CD8-positive, alpha-beta memory T cell (primary cell): Measurements from ENCODE around the gene LYPD6. TPM values are rescaled to one million over a fixed set of nuclear protein-coding genes. Genes with fewer than 3 reads are reported as not detected.

ENCODE experiments used
- CTCF ChIA-PET: fragments of 350-600 bp; sonication (Branson Sonifier 250); formaldehyde crosslinking; loops from one replicate; lab custom pipeline; 2021; ENCODE audit warnings: antibody characterized with exemption; lab: Charles Lee
- POLR2A ChIA-PET: fragments of 350-600 bp; sonication (Branson Sonifier 250); formaldehyde crosslinking; loops from one replicate; lab custom pipeline; 2021; ENCODE audit warnings: antibody characterized with exemption; lab: Charles Lee
- DNase-seq, 5 donors: peaks; one replicate each; pipeline versions ENCODE4 v3.0.0 to v3.0.0-alpha.2; 2020 to 2022; ENCODE audit warnings: mixed read lengths in 1 of 5
- H3K27ac ChIP-seq: one replicate; pipeline ENCODE4 v1.7.0; 2013; ENCODE audit warnings: low read depth, mild to moderate bottlenecking, low read length, moderate library complexity
- H3K27me3 ChIP-seq: 2 replicates; pipeline ENCODE4 v1.7.0; 2013; ENCODE audit warnings: low read length, mild to moderate bottlenecking; ENCODE audit not compliant: insufficient read depth, poor library complexity, severe bottlenecking
- H3K36me3 ChIP-seq: 2 replicates; pipeline ENCODE4 v1.7.0; 2013; ENCODE audit warnings: mild to moderate bottlenecking, low read length, moderate library complexity; ENCODE audit not compliant: insufficient read depth
- H3K4me1 ChIP-seq: 2 replicates; pipeline ENCODE4 v1.7.0; 2013; ENCODE audit warnings: mild to moderate bottlenecking, low read length, moderate library complexity; ENCODE audit not compliant: insufficient read depth
- H3K4me3 ChIP-seq: 2 replicates; pipeline ENCODE4 v1.7.0; 2013; ENCODE audit warnings: mild to moderate bottlenecking, low read length
- H3K9me3 ChIP-seq: 2 replicates; pipeline ENCODE4 v1.7.0; 2013; ENCODE audit warnings: mild to moderate bottlenecking, low read length
- H3K27ac Mint-ChIP-seq, 8 donors: one replicate each; pipeline ENCODE4 v1.8.0; 2020 to 2021; ENCODE audit warnings: mixed read lengths in 8 of 8, mild to moderate bottlenecking in 6 of 8, inconsistent platforms in 3 of 8, moderate library complexity in 3 of 8
- H3K27me3 Mint-ChIP-seq, 2 donors: one replicate each; pipeline ENCODE4 v1.8.0; 2020 to 2021; ENCODE audit warnings: mixed read lengths in 2 of 2, mild to moderate bottlenecking in 1 of 2, moderate library complexity in 1 of 2
- H3K36me3 Mint-ChIP-seq, 3 donors: one replicate each; pipeline ENCODE4 v1.8.0; 2020 to 2021; ENCODE audit warnings: mixed read lengths in 3 of 3, inconsistent platforms in 1 of 3, mild to moderate bottlenecking in 1 of 3
- H3K4me1 Mint-ChIP-seq, 3 donors: one replicate each; pipeline ENCODE4 v1.8.0; 2020 to 2021; ENCODE audit warnings: mixed read lengths in 3 of 3, inconsistent platforms in 1 of 3, mild to moderate bottlenecking in 1 of 3
- H3K4me3 Mint-ChIP-seq, 7 donors: one replicate each; pipeline ENCODE4 v1.8.0; 2020 to 2021; ENCODE audit warnings: mixed read lengths in 7 of 7, mild to moderate bottlenecking in 6 of 7, moderate library complexity in 4 of 7, inconsistent platforms in 2 of 7
- H3K9me3 Mint-ChIP-seq, 5 donors: one replicate each; pipeline ENCODE4 v1.8.0; 2020 to 2022; ENCODE audit warnings: mixed read lengths in 5 of 5, mild to moderate bottlenecking in 3 of 5, moderate library complexity in 2 of 5, inconsistent platforms in 1 of 5
- polyA plus RNA-seq: library from polyadenylated mRNA; unstranded; fragments of 300-500 nt; fragmentation: Illumina TruSeq; gene quantifications from one replicate; pipeline ENCODE4 v1.2.3, GENCODE V29; 2021
- total RNA-seq, 2 experiments: library from RNA; stranded (reverse); gene quantifications; one replicate each; pipeline ENCODE4 v1.2.3, GENCODE V29; 2021

The LYPD6 gene
- total and polyA plus RNA-seq, 3 experiments from 2014 or later = not detected

- Histone ChIP-seq H3K4me3 (no peak overlapping the region), H3K27me3 (no peaks in the 10 kb centered on the region), H3K27ac (no peak overlapping the region), H3K36me3 (no peaks in the 10 kb centered on the region), H3K9me3 (no peaks in the 10 kb centered on the region), H3K4me1 (no peaks in the 10 kb centered on the region)
- Mint-ChIP-seq H3K27ac (no peak overlapping the region), H3K4me3 (no peak overlapping the region), H3K36me3 (no peaks in the 10 kb centered on the region), H3K9me3 (no peaks in the 10 kb centered on the region), H3K27me3 (peaks cover 3 to 16% of the 10 kb centered on the region in 2 donors), H3K4me1 (no peaks in the 10 kb centered on the region)
- ChIA-PET POLR2A (no interaction called here), CTCF (no interaction called here)
- DNase-seq = no peak
These were observed 63.2 kb downstream of the LYPD6 start for GRCh38 chr2:149393614-149394013.

GRCh38 chr2:149394864-149395263, 64.5 kb downstream of the LYPD6 start:
- no peak overlapping the region for H3K4me3 Mint-ChIP-seq
- no peaks in the 10 kb centered on the region for H3K9me3 ChIP-seq
- POLR2A ChIA-PET = no interaction called here
- CTCF ChIA-PET = no interaction called here
- H3K4me1 ChIP-seq = no peaks in the 10 kb centered on the region
- no peaks in the 10 kb centered on the region for H3K36me3 ChIP-seq
- H3K9me3 Mint-ChIP-seq = no peaks in the 10 kb centered on the region
- DNase-seq = no peak
- H3K27ac Mint-ChIP-seq = no peak overlapping the region
- no peaks in the 10 kb centered on the region for H3K36me3 Mint-ChIP-seq
- peaks cover 3 to 17% of the 10 kb centered on the region in 2 donors for H3K27me3 Mint-ChIP-seq
- no peak overlapping the region for H3K27ac ChIP-seq
- H3K4me1 Mint-ChIP-seq = no peaks in the 10 kb centered on the region
- no peaks in the 10 kb centered on the region for H3K27me3 ChIP-seq
- no peak overlapping the region for H3K4me3 ChIP-seq

- no peaks in the 10 kb centered on the region for H3K36me3 ChIP-seq
- no peaks in the 10 kb centered on the region for H3K27me3 ChIP-seq
- no peaks in the 10 kb centered on the region for H3K4me1 ChIP-seq
- no peak overlapping the region for H3K4me3 Mint-ChIP-seq
- no peak overlapping the region for H3K27ac ChIP-seq
- H3K27ac Mint-ChIP-seq = no peak overlapping the region
- no peaks in the 10 kb centered on the region for H3K4me1 Mint-ChIP-seq
- H3K9me3 ChIP-seq = no peaks in the 10 kb centered on the region
- peaks cover 0 to 17% of the 10 kb centered on the region in 2 donors for H3K27me3 Mint-ChIP-seq
- no peaks in the 10 kb centered on the region for H3K36me3 Mint-ChIP-seq
- no peak overlapping the region for H3K4me3 ChIP-seq
- no peak for DNase-seq
- CTCF ChIA-PET = no interaction called here
- POLR2A ChIA-PET = no interaction called here
- H3K9me3 Mint-ChIP-seq = peaks cover 0 to 6% (median 5%) of the 10 kb centered on the region in 5 donors
These were observed 69.7 kb downstream of the LYPD6 start for GRCh38 chr2:149399934-149400615.

GRCh38 chr2:149400997-149401396, 70.6 kb downstream of the LYPD6 start:
- Mint-ChIP-seq H3K27me3 (peaks cover 0 to 17% of the 10 kb centered on the region in 2 donors), H3K4me3 (no peak overlapping the region), H3K36me3 (no peaks in the 10 kb centered on the region), H3K9me3 (peaks cover 0 to 7% (median 5%) of the 10 kb centered on the region in 5 donors), H3K27ac (no peak overlapping the region), H3K4me1 (no peaks in the 10 kb centered on the region)
- ChIA-PET CTCF (no interaction called here), POLR2A (no interaction called here)
- Histone ChIP-seq H3K4me1 (no peaks in the 10 kb centered on the region), H3K4me3 (no peak overlapping the region), H3K36me3 (no peaks in the 10 kb centered on the region), H3K9me3 (no peaks in the 10 kb centered on the region), H3K27ac (no peak overlapping the region), H3K27me3 (no peaks in the 10 kb centered on the region)
- DNase-seq = no peak

- Mint-ChIP-seq H3K4me1 (no peaks in the 10 kb centered on the region), H3K27ac (no peak overlapping the region), H3K9me3 (peaks cover 0 to 4% (median 0%) of the 10 kb centered on the region in 5 donors), H3K4me3 (no peak overlapping the region), H3K36me3 (no peaks in the 10 kb centered on the region), H3K27me3 (peaks cover 0 to 9% of the 10 kb centered on the region in 2 donors)
- no peaks in the 10 kb centered on the region for H3K9me3 ChIP-seq
- no peak for DNase-seq
- ChIA-PET CTCF (no interaction called here), POLR2A (no interaction called here)
- no peak overlapping the region for H3K4me3 ChIP-seq
- H3K27ac ChIP-seq = no peak overlapping the region
- H3K4me1 ChIP-seq = no peaks in the 10 kb centered on the region
- no peaks in the 10 kb centered on the region for H3K27me3 ChIP-seq
- no peaks in the 10 kb centered on the region for H3K36me3 ChIP-seq
These were observed 79.1 kb downstream of the LYPD6 start for GRCh38 chr2:149409506-149409905.

- H3K27ac ChIP-seq = no peak overlapping the region
- Mint-ChIP-seq H3K4me3 (no peak overlapping the region), H3K9me3 (peaks cover 0 to 4% (median 0%) of the 10 kb centered on the region in 5 donors), H3K27me3 (peaks cover 2 to 13% of the 10 kb centered on the region in 2 donors), H3K27ac (no peak overlapping the region), H3K36me3 (no peaks in the 10 kb centered on the region), H3K4me1 (no peaks in the 10 kb centered on the region)
- no peak overlapping the region for H3K4me3 ChIP-seq
- H3K4me1 ChIP-seq = no peaks in the 10 kb centered on the region
- H3K27me3 ChIP-seq = no peaks in the 10 kb centered on the region
- ChIA-PET POLR2A (no interaction called here), CTCF (no interaction called here)
- no peaks in the 10 kb centered on the region for H3K9me3 ChIP-seq
- DNase-seq = no peak
- H3K36me3 ChIP-seq = no peaks in the 10 kb centered on the region
These were observed 80.5 kb downstream of the LYPD6 start for GRCh38 chr2:149410701-149411484.

GRCh38 chr2:149413487-149413886, 83.1 kb downstream of the LYPD6 start:
- no peaks in the 10 kb centered on the region for H3K9me3 ChIP-seq

GRCh38 chr2:149415086-149415485, 84.7 kb downstream of the LYPD6 start:
- Mint-ChIP-seq H3K4me3 (no peak overlapping the region), H3K4me1 (no peaks in the 10 kb centered on the region), H3K36me3 (no peaks in the 10 kb centered on the region), H3K9me3 (no peaks in the 10 kb centered on the region), H3K27me3 (peaks cover 2 to 13% of the 10 kb centered on the region in 2 donors), H3K27ac (no peak overlapping the region)
- Histone ChIP-seq H3K27me3 (no peaks in the 10 kb centered on the region), H3K4me1 (no peaks in the 10 kb centered on the region), H3K4me3 (no peak overlapping the region), H3K27ac (no peak overlapping the region), H3K36me3 (no peaks in the 10 kb centered on the region), H3K9me3 (no peaks in the 10 kb centered on the region)
- POLR2A ChIA-PET = no interaction called here
- DNase-seq = no peak
- CTCF ChIA-PET = no interaction called here

More at GRCh38 chr2:149413487-149413886, 83.1 kb downstream of the LYPD6 start:
- POLR2A ChIA-PET = no interaction called here
- Mint-ChIP-seq H3K27ac (no peak overlapping the region), H3K9me3 (peaks cover 0 to 4% (median 0%) of the 10 kb centered on the region in 5 donors), H3K36me3 (no peaks in the 10 kb centered on the region), H3K4me1 (no peaks in the 10 kb centered on the region), H3K27me3 (peaks cover 2 to 13% of the 10 kb centered on the region in 2 donors), H3K4me3 (no peak overlapping the region)
- CTCF ChIA-PET = no interaction called here
- Histone ChIP-seq H3K36me3 (no peaks in the 10 kb centered on the region), H3K27me3 (no peaks in the 10 kb centered on the region), H3K27ac (no peak overlapping the region), H3K4me1 (no peaks in the 10 kb centered on the region), H3K4me3 (no peak overlapping the region)
- no peak for DNase-seq
